ENCODE data around the gene FST. TPM values are rescaled to one million over a fixed set of nuclear protein-coding genes. Genes with fewer than 3 reads are reported as not detected.
A peak's percentile ranks its signal among the peaks of the same experiment; 100 is the strongest.

Gene FST
- polyA plus RNA-seq, 2 donors, result 3.0 to 4.6 TPM

- Histone ChIP-seq H3K27me3 (ENCODE audit: control insufficient read depth in 1 of 2, insufficient read depth in 2 of 2, low read length in 2 of 2) (peaks cover 0 to 5% of the 10 kb centered on the region in 2 donors), H3K4me1 (ENCODE audit: control insufficient read depth in 2 of 2, insufficient read depth in 2 of 2, low read length in 1 of 2) (peaks cover 4 to 5% of the 10 kb centered on the region in 2 donors), H3K4me3 (ENCODE audit: low read depth in 1 of 2, low read length in 2 of 2) (peak overlapping the region; percentile 57), H3K9me3 (ENCODE audit: control insufficient read depth in 2 of 2, insufficient read depth in 1 of 2, low read depth in 1 of 2, low read length in 1 of 2) (no peaks in the 10 kb centered on the region), H3K36me3 (ENCODE audit: control insufficient read depth in 2 of 2, insufficient read depth in 2 of 2, low read length in 1 of 2) (no peaks in the 10 kb centered on the region), H3K27ac (ENCODE audit: low read depth in 2 of 2, low read length in 1 of 2) (peak overlapping the region in 1 of 2 donors; percentile 36)
- 2% methylated on average over 7 of the region's 7 CpGs for WGBS, 2 donors
Measured at GRCh38 chr5:53481159-53481886, 894 bp downstream of the FST start.

GRCh38 chr5:53481887-53482716, 1.7 kb downstream of the FST start:
- Histone ChIP-seq H3K36me3 (ENCODE audit: control insufficient read depth in 2 of 2, insufficient read depth in 2 of 2, low read length in 1 of 2) (no peaks in the 10 kb centered on the region), H3K4me3 (ENCODE audit: low read depth in 1 of 2, low read length in 2 of 2) (peak overlapping the region; percentile 57), H3K9me3 (ENCODE audit: control insufficient read depth in 2 of 2, insufficient read depth in 1 of 2, low read depth in 1 of 2, low read length in 1 of 2) (no peaks in the 10 kb centered on the region), H3K27ac (ENCODE audit: low read depth in 2 of 2, low read length in 1 of 2) (peak overlapping the region; percentile 36 to 38), H3K4me1 (ENCODE audit: control insufficient read depth in 2 of 2, insufficient read depth in 2 of 2, low read length in 1 of 2) (peaks cover 3 to 4% of the 10 kb centered on the region in 2 donors), H3K27me3 (ENCODE audit: control insufficient read depth in 1 of 2, insufficient read depth in 2 of 2, low read length in 2 of 2) (peaks cover 0 to 5% of the 10 kb centered on the region in 2 donors)
- WGBS, 2 donors, result 0 to 1% methylated on average over 36 of the region's 36 CpGs

GRCh38 chr5:53482717-53483638, 2.5 kb downstream of the FST start:
- 29 to 30% methylated on average over 35 of the region's 35 CpGs for WGBS, 2 donors
- Histone ChIP-seq H3K4me1 (ENCODE audit: control insufficient read depth in 2 of 2, insufficient read depth in 2 of 2, low read length in 1 of 2) (peaks cover 3 to 4% of the 10 kb centered on the region in 2 donors), H3K27me3 (ENCODE audit: control insufficient read depth in 1 of 2, insufficient read depth in 2 of 2, low read length in 2 of 2) (peaks cover 0 to 5% of the 10 kb centered on the region in 2 donors), H3K36me3 (ENCODE audit: control insufficient read depth in 2 of 2, insufficient read depth in 2 of 2, low read length in 1 of 2) (no peaks in the 10 kb centered on the region), H3K27ac (ENCODE audit: low read depth in 2 of 2, low read length in 1 of 2) (peak overlapping the region in 1 of 2 donors; percentile 6), H3K4me3 (ENCODE audit: low read depth in 1 of 2, low read length in 2 of 2) (peak overlapping the region; percentile 50 to 57), H3K9me3 (ENCODE audit: control insufficient read depth in 2 of 2, insufficient read depth in 1 of 2, low read depth in 1 of 2, low read length in 1 of 2) (no peaks in the 10 kb centered on the region)

GRCh38 chr5:53487436-53487835, 7.0 kb downstream of the FST start:
- Histone ChIP-seq H3K36me3 (ENCODE audit: control insufficient read depth in 2 of 2, insufficient read depth in 2 of 2, low read length in 1 of 2) (no peaks in the 10 kb centered on the region), H3K9me3 (ENCODE audit: control insufficient read depth in 2 of 2, insufficient read depth in 1 of 2, low read depth in 1 of 2, low read length in 1 of 2) (no peaks in the 10 kb centered on the region), H3K27me3 (ENCODE audit: control insufficient read depth in 1 of 2, insufficient read depth in 2 of 2, low read length in 2 of 2) (no peaks in the 10 kb centered on the region), H3K4me1 (ENCODE audit: control insufficient read depth in 2 of 2, insufficient read depth in 2 of 2, low read length in 1 of 2) (peaks cover 0 to 3% of the 10 kb centered on the region in 2 donors), H3K27ac (ENCODE audit: low read depth in 2 of 2, low read length in 1 of 2) (no peak overlapping the region), H3K4me3 (ENCODE audit: low read depth in 1 of 2, low read length in 2 of 2) (no peak overlapping the region)
- WGBS, 2 donors, result 88 to 91% methylated on average over 1 of the region's 1 CpG

GRCh38 chr5:53488195-53488722, 7.8 kb downstream of the FST start:
- Histone ChIP-seq H3K4me1 (ENCODE audit: control insufficient read depth in 2 of 2, insufficient read depth in 2 of 2, low read length in 1 of 2) (peaks cover 0 to under 1% of the 10 kb centered on the region in 2 donors), H3K36me3 (ENCODE audit: control insufficient read depth in 2 of 2, insufficient read depth in 2 of 2, low read length in 1 of 2) (no peaks in the 10 kb centered on the region), H3K4me3 (ENCODE audit: low read depth in 1 of 2, low read length in 2 of 2) (no peak overlapping the region), H3K27me3 (ENCODE audit: control insufficient read depth in 1 of 2, insufficient read depth in 2 of 2, low read length in 2 of 2) (no peaks in the 10 kb centered on the region), H3K9me3 (ENCODE audit: control insufficient read depth in 2 of 2, insufficient read depth in 1 of 2, low read depth in 1 of 2, low read length in 1 of 2) (no peaks in the 10 kb centered on the region), H3K27ac (ENCODE audit: low read depth in 2 of 2, low read length in 1 of 2) (no peak overlapping the region)
- WGBS, 2 donors, result 76% methylated on average over 8 of the region's 8 CpGs

GRCh38 chr5:53490747-53491146, 10.3 kb downstream of the FST start:
- H3K4me3 ChIP-seq (ENCODE audit: low read depth in 1 of 2, low read length in 2 of 2), result no peak overlapping the region
- no peaks in the 10 kb centered on the region for H3K4me1 ChIP-seq (ENCODE audit: control insufficient read depth in 2 of 2, insufficient read depth in 2 of 2, low read length in 1 of 2)
- H3K27ac ChIP-seq (ENCODE audit: low read depth in 2 of 2, low read length in 1 of 2), result no peak overlapping the region
- H3K9me3 ChIP-seq (ENCODE audit: control insufficient read depth in 2 of 2, insufficient read depth in 1 of 2, low read depth in 1 of 2, low read length in 1 of 2), result no peaks in the 10 kb centered on the region
- no peaks in the 10 kb centered on the region for H3K27me3 ChIP-seq (ENCODE audit: control insufficient read depth in 1 of 2, insufficient read depth in 2 of 2, low read length in 2 of 2)
- no peaks in the 10 kb centered on the region for H3K36me3 ChIP-seq (ENCODE audit: control insufficient read depth in 2 of 2, insufficient read depth in 2 of 2, low read length in 1 of 2)

- H3K4me3 ChIP-seq (ENCODE audit: low read depth in 1 of 2, low read length in 2 of 2), result no peak overlapping the region
- 38 to 52% methylated on average over 2 of the region's 2 CpGs for WGBS, 2 donors
- no peaks in the 10 kb centered on the region for H3K36me3 ChIP-seq (ENCODE audit: control insufficient read depth in 2 of 2, insufficient read depth in 2 of 2, low read length in 1 of 2)
- H3K27me3 ChIP-seq (ENCODE audit: control insufficient read depth in 1 of 2, insufficient read depth in 2 of 2, low read length in 2 of 2), result no peaks in the 10 kb centered on the region
- H3K4me1 ChIP-seq (ENCODE audit: control insufficient read depth in 2 of 2, insufficient read depth in 2 of 2, low read length in 1 of 2), result no peaks in the 10 kb centered on the region
- H3K9me3 ChIP-seq (ENCODE audit: control insufficient read depth in 2 of 2, insufficient read depth in 1 of 2, low read depth in 1 of 2, low read length in 1 of 2), result no peaks in the 10 kb centered on the region
- H3K27ac ChIP-seq (ENCODE audit: low read depth in 2 of 2, low read length in 1 of 2), result no peak overlapping the region
Measured at GRCh38 chr5:53501054-53501453, 20.6 kb downstream of the FST start.

GRCh38 chr5:53503562-53504218, 23.3 kb downstream of the FST start:
- no peaks in the 10 kb centered on the region for H3K4me1 ChIP-seq (ENCODE audit: control insufficient read depth in 2 of 2, insufficient read depth in 2 of 2, low read length in 1 of 2)
- 68 to 69% methylated on average over 3 of the region's 3 CpGs for WGBS, 2 donors
- H3K36me3 ChIP-seq (ENCODE audit: control insufficient read depth in 2 of 2, insufficient read depth in 2 of 2, low read length in 1 of 2), result no peaks in the 10 kb centered on the region

More at GRCh38 chr5:53503562-53504218, 23.3 kb downstream of the FST start:
- no peak overlapping the region for H3K27ac ChIP-seq (ENCODE audit: low read depth in 2 of 2, low read length in 1 of 2)
- H3K4me3 ChIP-seq (ENCODE audit: low read depth in 1 of 2, low read length in 2 of 2), result no peak overlapping the region
- peaks cover 3 to 5% of the 10 kb centered on the region in 2 donors for H3K9me3 ChIP-seq (ENCODE audit: control insufficient read depth in 2 of 2, insufficient read depth in 1 of 2, low read depth in 1 of 2, low read length in 1 of 2)
- H3K27me3 ChIP-seq (ENCODE audit: control insufficient read depth in 1 of 2, insufficient read depth in 2 of 2, low read length in 2 of 2), result no peaks in the 10 kb centered on the region

Data from esophagus (tissue), 2 donors.